ENCODE results near the gene BCCIP.

The BCCIP gene

DNA sequence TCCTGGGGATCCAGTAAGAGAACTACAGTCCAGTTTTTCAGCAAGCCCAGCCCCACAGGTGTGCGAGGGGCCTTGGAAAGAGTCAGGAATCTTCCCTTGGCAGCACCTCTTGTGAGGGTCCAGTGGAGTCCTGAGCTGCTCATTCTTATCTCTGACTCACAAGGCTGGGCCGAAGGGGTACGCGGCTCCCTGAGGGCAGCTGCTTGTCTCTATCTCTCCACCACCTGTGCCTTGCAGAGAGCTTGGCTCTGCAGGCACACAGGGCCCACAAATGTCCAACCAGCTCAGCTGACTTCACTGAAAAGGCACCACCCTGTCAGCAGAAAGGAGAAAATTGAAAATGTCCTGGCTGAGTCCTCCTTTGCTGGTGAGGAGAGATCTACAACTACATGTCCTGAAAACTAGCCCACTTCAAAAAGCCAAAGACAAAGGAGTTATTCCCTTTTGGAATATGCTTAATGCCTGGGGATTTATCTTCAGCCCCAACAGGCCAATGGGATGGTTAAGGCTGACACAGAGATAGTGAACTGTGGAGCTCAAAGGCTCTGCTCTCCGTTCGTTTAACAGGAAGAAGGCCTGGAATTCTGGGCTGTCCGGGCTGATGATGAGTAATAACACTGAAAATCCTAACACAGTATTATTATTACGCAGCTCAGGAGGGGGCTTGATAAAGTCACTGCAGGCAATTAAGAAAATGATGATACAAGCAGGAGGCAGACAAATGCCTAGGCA, 23.7 kb upstream of the BCCIP start:
- Histone ChIP-seq H3K79me2 (ENCODE audit: control insufficient read depth, insufficient read depth, low read length, unreplicated experiment) (no peaks in the 10 kb centered on the region), H3K27me3 (ENCODE audit: insufficient read depth, low read length) (no peaks in the 10 kb centered on the region), H3K36me3 (ENCODE audit: insufficient read depth, low read length) (0 out of 2 replicates have a peak, but pooled peaks cover 6% of the 10 kb centered on the region), H3K27ac (ENCODE audit: low read depth, low read length) (no peak overlapping the region), H3K4me3 (ENCODE audit: low read depth, low read length) (no peak overlapping the region), H2AFZ (ENCODE audit: low read length, unreplicated experiment) (no peak overlapping the region), H3K4me1 (ENCODE audit: control insufficient read depth, insufficient read depth, low read length, unreplicated experiment) (no peaks in the 10 kb centered on the region)

GRCh38 chr10:125801574-125801973, 21.8 kb upstream of the BCCIP start:
- Histone ChIP-seq H3K79me2 (ENCODE audit: control insufficient read depth, insufficient read depth, low read length, unreplicated experiment) (no peaks in the 10 kb centered on the region), H3K4me3 (ENCODE audit: low read depth, low read length) (no peak overlapping the region), H3K36me3 (ENCODE audit: insufficient read depth, low read length) (0 out of 2 replicates have a peak, but pooled peaks cover 6% of the 10 kb centered on the region), H2AFZ (ENCODE audit: low read length, unreplicated experiment) (no peak overlapping the region), H3K27ac (ENCODE audit: low read depth, low read length) (no peak overlapping the region), H3K27me3 (ENCODE audit: insufficient read depth, low read length) (no peaks in the 10 kb centered on the region), H3K4me1 (ENCODE audit: control insufficient read depth, insufficient read depth, low read length, unreplicated experiment) (no peaks in the 10 kb centered on the region)

DNA sequence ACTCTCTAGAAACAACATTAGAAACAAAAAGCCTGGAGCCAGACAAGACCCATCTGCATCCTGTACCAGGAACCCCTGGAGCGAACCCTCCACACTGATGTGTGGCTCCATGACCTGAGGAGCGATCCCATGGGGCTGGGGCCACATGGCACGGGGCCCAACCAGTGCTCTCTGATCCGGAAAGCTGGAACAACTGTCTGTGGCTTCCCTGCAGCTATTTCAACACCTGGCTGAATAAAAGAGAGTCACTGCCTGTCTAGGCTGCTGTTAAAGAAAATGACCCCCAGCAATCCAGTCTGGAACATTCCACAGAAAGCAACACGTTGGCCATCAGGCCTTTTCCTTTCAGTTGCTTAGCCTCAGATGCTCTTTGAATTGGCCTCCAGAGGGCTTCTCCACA, 21.2 kb upstream of the BCCIP start:
- Histone ChIP-seq H3K27ac (ENCODE audit: low read depth, low read length) (no peak overlapping the region), H3K36me3 (ENCODE audit: insufficient read depth, low read length) (peaks cover 6% of the 10 kb centered on the region; the same call in 1 of the 2 replicates), H2AFZ (ENCODE audit: low read length, unreplicated experiment) (no peak overlapping the region), H3K4me1 (ENCODE audit: control insufficient read depth, insufficient read depth, low read length, unreplicated experiment) (no peaks in the 10 kb centered on the region), H3K4me3 (ENCODE audit: low read depth, low read length) (no peak overlapping the region), H3K79me2 (ENCODE audit: control insufficient read depth, insufficient read depth, low read length, unreplicated experiment) (no peaks in the 10 kb centered on the region), H3K27me3 (ENCODE audit: insufficient read depth, low read length) (no peaks in the 10 kb centered on the region)

- no peak overlapping the region for H3K27ac ChIP-seq (ENCODE audit: low read depth, low read length)
- H3K4me1 ChIP-seq (ENCODE audit: control insufficient read depth, insufficient read depth, low read length, unreplicated experiment): no peaks in the 10 kb centered on the region
- no peaks in the 10 kb centered on the region for H3K27me3 ChIP-seq (ENCODE audit: insufficient read depth, low read length)
- H3K36me3 ChIP-seq (ENCODE audit: insufficient read depth, low read length): peaks cover 6% of the 10 kb centered on the region; the same call in 1 of the 2 replicates
- H3K4me3 ChIP-seq (ENCODE audit: low read depth, low read length): no peak overlapping the region
- no peak overlapping the region for H2AFZ ChIP-seq (ENCODE audit: low read length, unreplicated experiment)
- no peaks in the 10 kb centered on the region for H3K79me2 ChIP-seq (ENCODE audit: control insufficient read depth, insufficient read depth, low read length, unreplicated experiment)
Measured at GRCh38 chr10:125802739-125803138, 20.6 kb upstream of the BCCIP start.

DNA sequence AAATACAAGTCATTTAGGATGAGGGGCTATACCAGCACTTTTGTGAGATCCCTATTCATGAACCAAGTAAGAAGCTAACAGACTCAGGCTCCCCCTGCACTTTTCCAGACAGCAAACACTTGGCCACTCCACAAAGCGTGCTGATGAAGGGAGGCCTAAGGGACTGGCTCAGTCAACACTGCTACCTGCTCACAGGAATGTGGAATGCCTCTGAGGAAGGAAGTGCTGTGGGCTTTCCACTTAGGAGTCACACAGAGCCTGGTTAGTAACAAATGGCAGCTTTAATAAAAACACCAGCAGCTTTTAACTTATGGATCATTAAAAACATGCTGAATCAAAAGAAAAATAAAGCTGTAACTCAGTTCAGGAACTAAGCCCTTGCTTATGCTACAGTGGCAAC, 15.3 kb upstream of the BCCIP start:
- Histone ChIP-seq H3K27me3 (ENCODE audit: insufficient read depth, low read length) (no peaks in the 10 kb centered on the region), H3K79me2 (ENCODE audit: control insufficient read depth, insufficient read depth, low read length, unreplicated experiment) (no peaks in the 10 kb centered on the region), H2AFZ (ENCODE audit: low read length, unreplicated experiment) (no peak overlapping the region), H3K27ac (ENCODE audit: low read depth, low read length) (no peak overlapping the region), H3K4me3 (ENCODE audit: low read depth, low read length) (no peak overlapping the region), H3K4me1 (ENCODE audit: control insufficient read depth, insufficient read depth, low read length, unreplicated experiment) (no peaks in the 10 kb centered on the region), H3K36me3 (ENCODE audit: insufficient read depth, low read length) (peaks cover 23% of the 10 kb centered on the region)

DNA sequence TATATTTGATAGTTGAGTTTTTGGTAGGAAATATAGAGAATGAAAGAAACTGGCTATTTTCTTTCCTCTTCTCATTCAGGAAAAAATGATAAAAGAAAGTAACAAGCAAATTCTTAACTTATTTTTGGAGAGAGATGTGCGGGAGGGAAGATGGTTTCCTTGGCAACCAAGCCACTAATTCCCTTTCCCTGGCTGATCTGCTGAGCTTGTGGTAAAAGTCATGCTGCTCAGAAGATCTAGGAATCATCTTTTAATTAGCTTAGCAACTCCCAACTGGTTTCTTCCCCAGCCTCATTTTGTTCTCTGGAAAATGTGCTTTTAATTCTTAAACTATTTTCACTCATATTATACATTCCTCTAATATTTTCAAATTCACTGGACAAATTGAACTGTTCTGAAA, 12.1 kb upstream of the BCCIP start:
- Histone ChIP-seq H3K79me2 (ENCODE audit: control insufficient read depth, insufficient read depth, low read length, unreplicated experiment) (no peaks in the 10 kb centered on the region), H3K27ac (ENCODE audit: low read depth, low read length) (no peak overlapping the region), H3K4me1 (ENCODE audit: control insufficient read depth, insufficient read depth, low read length, unreplicated experiment) (no peaks in the 10 kb centered on the region), H2AFZ (ENCODE audit: low read length, unreplicated experiment) (no peak overlapping the region), H3K36me3 (ENCODE audit: insufficient read depth, low read length) (peaks cover 31% of the 10 kb centered on the region), H3K27me3 (ENCODE audit: insufficient read depth, low read length) (no peaks in the 10 kb centered on the region), H3K4me3 (ENCODE audit: low read depth, low read length) (no peak overlapping the region)

DNA sequence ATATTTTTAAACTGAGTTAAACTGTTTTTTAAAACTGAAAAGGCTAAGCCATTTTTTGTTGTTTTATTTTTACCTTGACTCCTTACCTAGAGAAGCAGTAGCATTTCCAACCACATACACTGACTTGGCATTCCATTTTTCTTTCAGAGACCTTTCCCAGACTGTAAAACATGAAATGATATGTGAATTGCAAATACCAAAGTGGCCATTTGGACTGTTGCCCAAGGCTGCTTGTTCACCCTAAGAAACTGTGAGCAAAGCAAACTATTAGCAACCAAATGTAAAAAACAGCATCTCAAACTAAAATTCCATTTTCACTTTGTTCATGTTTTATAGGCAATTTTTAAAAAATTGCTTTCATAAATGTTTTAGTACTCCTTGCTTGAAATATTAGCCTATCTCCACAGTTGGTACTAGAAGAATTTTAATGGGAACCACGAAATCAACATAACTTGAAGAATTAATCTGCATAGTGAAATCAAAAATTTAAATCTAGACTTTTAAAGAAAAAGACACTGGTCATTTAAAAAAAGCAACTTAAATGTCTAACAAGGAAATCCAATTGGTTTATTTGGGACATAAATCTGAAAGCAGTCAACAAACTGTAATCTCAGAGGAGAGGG, 11.1 kb upstream of the BCCIP start:
- Histone ChIP-seq H3K4me1 (ENCODE audit: control insufficient read depth, insufficient read depth, low read length, unreplicated experiment) (no peaks in the 10 kb centered on the region), H3K27me3 (ENCODE audit: insufficient read depth, low read length) (no peaks in the 10 kb centered on the region), H2AFZ (ENCODE audit: low read length, unreplicated experiment) (no peak overlapping the region), H3K4me3 (ENCODE audit: low read depth, low read length) (no peak overlapping the region), H3K79me2 (ENCODE audit: control insufficient read depth, insufficient read depth, low read length, unreplicated experiment) (no peaks in the 10 kb centered on the region), H3K27ac (ENCODE audit: low read depth, low read length) (no peak overlapping the region), H3K36me3 (ENCODE audit: insufficient read depth, low read length) (peaks cover 31% of the 10 kb centered on the region)

DNA sequence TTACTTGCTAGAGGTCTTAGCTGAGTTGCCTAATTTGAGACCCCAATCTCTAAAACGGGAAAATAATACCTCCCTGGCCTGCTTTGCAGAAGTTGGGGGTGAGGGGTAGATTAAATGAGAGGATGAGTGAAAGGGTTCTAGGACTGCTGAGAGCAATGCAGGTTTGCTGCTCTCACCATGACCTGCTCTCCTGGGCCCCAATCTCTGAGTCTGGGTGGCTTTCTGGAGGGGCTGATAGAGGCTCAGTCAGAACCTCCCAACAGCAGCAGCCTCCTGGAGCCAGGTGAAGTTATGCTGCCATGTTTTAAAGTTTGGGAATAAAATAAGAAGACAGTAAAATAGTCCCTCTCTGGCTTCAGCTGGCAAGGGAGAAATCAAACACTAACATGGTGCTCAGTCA, 7.6 kb upstream of the BCCIP start:
- peaks cover 20% of the 10 kb centered on the region for H3K36me3 ChIP-seq (ENCODE audit: insufficient read depth, low read length)
- no peak overlapping the region for H3K4me3 ChIP-seq (ENCODE audit: low read depth, low read length)
- no peak overlapping the region for H2AFZ ChIP-seq (ENCODE audit: low read length, unreplicated experiment)
- peaks cover under 1% of the 10 kb centered on the region for H3K4me1 ChIP-seq (ENCODE audit: control insufficient read depth, insufficient read depth, low read length, unreplicated experiment)
- H3K27me3 ChIP-seq (ENCODE audit: insufficient read depth, low read length): no peaks in the 10 kb centered on the region
- H3K79me2 ChIP-seq (ENCODE audit: control insufficient read depth, insufficient read depth, low read length, unreplicated experiment): peaks cover 5% of the 10 kb centered on the region
- no peak overlapping the region for H3K27ac ChIP-seq (ENCODE audit: low read depth, low read length)

DNA sequence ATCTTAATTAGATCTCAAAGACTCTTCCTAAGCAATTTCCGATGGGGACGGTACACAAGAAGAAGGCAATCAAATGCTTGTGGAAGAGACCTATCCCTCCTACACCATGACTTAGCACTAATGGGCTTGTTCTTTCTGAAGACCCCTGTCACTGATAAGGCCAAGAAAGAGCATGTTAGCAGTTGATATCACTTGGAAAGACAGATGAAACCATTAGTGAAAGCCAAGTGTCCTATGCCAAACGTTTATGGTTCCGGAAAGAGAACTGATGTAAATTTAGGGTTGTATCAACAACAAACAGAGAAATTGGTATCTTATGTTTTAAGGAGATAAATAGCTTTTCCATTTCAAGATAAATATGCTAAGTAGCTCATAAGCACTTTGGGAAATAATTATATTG, 6.8 kb upstream of the BCCIP start:
- Histone ChIP-seq H3K36me3 (ENCODE audit: insufficient read depth, low read length) (peaks cover 13% of the 10 kb centered on the region; the same call in 1 of the 2 replicates), H3K27ac (ENCODE audit: low read depth, low read length) (no peak overlapping the region), H3K4me1 (ENCODE audit: control insufficient read depth, insufficient read depth, low read length, unreplicated experiment) (peaks cover 6% of the 10 kb centered on the region), H3K79me2 (ENCODE audit: control insufficient read depth, insufficient read depth, low read length, unreplicated experiment) (peaks cover 13% of the 10 kb centered on the region), H3K4me3 (ENCODE audit: low read depth, low read length) (no peak overlapping the region), H3K27me3 (ENCODE audit: insufficient read depth, low read length) (no peaks in the 10 kb centered on the region), H2AFZ (ENCODE audit: low read length, unreplicated experiment) (no peak overlapping the region)

- Histone ChIP-seq H3K4me3 (ENCODE audit: low read depth, low read length) (no peak overlapping the region), H2AFZ (ENCODE audit: low read length, unreplicated experiment) (no peak overlapping the region), H3K79me2 (ENCODE audit: control insufficient read depth, insufficient read depth, low read length, unreplicated experiment) (peaks cover 21% of the 10 kb centered on the region), H3K27ac (ENCODE audit: low read depth, low read length) (no peak overlapping the region), H3K36me3 (ENCODE audit: insufficient read depth, low read length) (peaks cover 9% of the 10 kb centered on the region; the same call in 1 of the 2 replicates), H3K4me1 (ENCODE audit: control insufficient read depth, insufficient read depth, low read length, unreplicated experiment) (peaks cover 13% of the 10 kb centered on the region), H3K27me3 (ENCODE audit: insufficient read depth, low read length) (no peaks in the 10 kb centered on the region)
Measured at GRCh38 chr10:125817337-125817946, 5.9 kb upstream of the BCCIP start.

GRCh38 chr10:125820701-125821100, 2.6 kb upstream of the BCCIP start:
- no peak overlapping the region for H3K27ac ChIP-seq (ENCODE audit: low read depth, low read length)
- H3K4me1 ChIP-seq (ENCODE audit: control insufficient read depth, insufficient read depth, low read length, unreplicated experiment): peaks cover 28% of the 10 kb centered on the region
- no peak overlapping the region for H3K4me3 ChIP-seq (ENCODE audit: low read depth, low read length)
- no peaks in the 10 kb centered on the region for H3K27me3 ChIP-seq (ENCODE audit: insufficient read depth, low read length)
- peaks cover 51% of the 10 kb centered on the region for H3K79me2 ChIP-seq (ENCODE audit: control insufficient read depth, insufficient read depth, low read length, unreplicated experiment)
- H2AFZ ChIP-seq (ENCODE audit: low read length, unreplicated experiment): no peak overlapping the region
- H3K36me3 ChIP-seq (ENCODE audit: insufficient read depth, low read length): no peaks in the 10 kb centered on the region

All from ACC112 (cell line).